HCT116 (cell line): ENCODE results near the gene GRIFIN. TPM values are rescaled to one million over a fixed set of nuclear protein-coding genes. Genes with fewer than 3 reads are reported as not detected.

Experiments
- ATAC-seq: fragments of 200-7000 bp; cut with Tn5 transposase; 2 replicates; pipeline ENCODE4 v1.9.1; 2020; ENCODE audit warnings: mild to moderate bottlenecking, moderate library complexity
- BruUV-seq: library from RNA; stranded (reverse); fragments of 400-500 nt; replicated peaks from 2 replicates; lab custom pipeline; 2021; lab: Mats Ljungman, UMichigan
- CTCF ChIA-PET: fragments of 300-600 bp; sonication (Branson Sonifier 250); formaldehyde crosslinking; loops from one replicate; lab custom pipeline; 2021; ENCODE audit warnings: antibody characterized with exemption; lab: Charles Lee
- POLR2A ChIA-PET: fragments of 300-600, 350-600 bp; sonication (Branson Sonifier 250); formaldehyde crosslinking; loops from one replicate; lab custom pipeline; 2021; ENCODE audit warnings: antibody characterized with exemption; lab: Charles Lee
- RAD21 ChIA-PET, 2 experiments: fragments of 300-600 bp; sonication (Branson Sonifier 250); formaldehyde crosslinking; loops; one replicate each; lab custom pipeline; 2023; ENCODE audit warnings: low total read pairs in 2 of 2; ENCODE audit not compliant: uncharacterized antibody in 2 of 2, unreplicated experiment in 2 of 2, low non-redundant PET in 1 of 2; lab: Charles Lee
- DNase-seq: peaks from one replicate; pipeline ENCODE4 v3.0.0-alpha.2; 2010; ENCODE audit warnings: low read depth, low spot score
- H2AFZ ChIP-seq: fragments of 200-600 bp; shearing (Covaris generic), sonication (generic); 2 replicates; pipeline ENCODE4 v1.6.1; 2017; ENCODE audit warnings: low read depth, mixed run types, mixed read lengths, antibody characterized with exemption, low read length; ENCODE audit not compliant: poor library complexity, severe bottlenecking
- H3K27ac ChIP-seq: 2 replicates; pipeline ENCODE4 v1.5.1; 2012; ENCODE audit warnings: low read depth, low read length
- H3K27me3 ChIP-seq: fragments of 200-600 bp; sonication (generic); 2 replicates; pipeline ENCODE4 v1.6.1; 2016; ENCODE audit warnings: mixed run types, low read length, mixed read lengths; ENCODE audit not compliant: insufficient read depth
- H3K36me3 ChIP-seq, 2 experiments: fragments of 200-500 bp in 1 of 2; fragments of 200-600 bp in 1 of 2; sonication (Bioruptor generic) in 1 of 2; sonication (generic) in 1 of 2; 2 replicates each; pipeline versions ENCODE4 v1.5.1 to v1.6.1; 2014 to 2016; ENCODE audit warnings: low read length in 2 of 2, inconsistent platforms in 1 of 2, mixed read lengths in 1 of 2, mixed run types in 1 of 2; ENCODE audit not compliant: insufficient read depth in 2 of 2, control insufficient read depth in 1 of 2
- H3K4me1 ChIP-seq, 2 experiments: fragments of 200-600 bp in 1 of 2; sonication (generic) in 1 of 2; 2 replicates each; pipeline versions ENCODE4 v1.5.1 to v1.6.1; 2012 to 2017; ENCODE audit warnings: low read length in 2 of 2, inconsistent platforms in 1 of 2, mild to moderate bottlenecking in 1 of 2, mixed read lengths in 1 of 2, mixed run types in 1 of 2, moderate library complexity in 1 of 2; ENCODE audit not compliant: insufficient read depth in 2 of 2, control insufficient read depth in 1 of 2
- H3K4me2 ChIP-seq: fragments of 200-600 bp; sonication (generic); 2 replicates; pipeline ENCODE4 v1.6.1; 2017; ENCODE audit warnings: mixed run types, low read length, mixed read lengths
- H3K4me3 ChIP-seq, 2 experiments: fragments of 200-600 bp in 1 of 2; sonication (generic) in 1 of 2; replicated peaks in 1 of 2; 2 replicates each; pipeline ENCODE4 v1.5.1; 2011 to 2016; ENCODE audit warnings: low read length in 2 of 2, control low read depth in 1 of 2, low read depth in 1 of 2, mild to moderate bottlenecking in 1 of 2, mixed read lengths in 1 of 2, mixed run types in 1 of 2
- H3K79me2 ChIP-seq: fragments of 200-600 bp; sonication (generic); 2 replicates; pipeline ENCODE4 v1.6.1; 2017; ENCODE audit warnings: mild to moderate bottlenecking, mixed run types, low read length, moderate library complexity, mixed read lengths; ENCODE audit not compliant: insufficient read depth
- H3K9ac ChIP-seq: fragments of 200-600 bp; sonication (generic); 2 replicates; pipeline ENCODE4 v1.6.1; 2016; ENCODE audit warnings: low read length, mixed read lengths
- H3K9me2 ChIP-seq: fragments of 200-600 bp; sonication (generic), shearing (Covaris generic); 2 replicates; pipeline ENCODE4 v1.6.1; 2017; ENCODE audit warnings: mixed run types, mild to moderate bottlenecking, moderate library complexity; ENCODE audit not compliant: insufficient read depth
- H3K9me3 ChIP-seq, 2 experiments: fragments of 200-500 bp in 1 of 2; fragments of 200-600 bp in 1 of 2; sonication (Bioruptor generic) in 1 of 2; sonication (generic) in 1 of 2; 2 replicates each; pipeline ENCODE4 v1.6.1; 2014 to 2017; ENCODE audit warnings: low read length in 2 of 2, mixed read lengths in 2 of 2, inconsistent platforms in 1 of 2, low read depth in 1 of 2, mild to moderate bottlenecking in 1 of 2, mixed run types in 1 of 2, moderate library complexity in 1 of 2; ENCODE audit not compliant: control insufficient read depth in 1 of 2, insufficient read depth in 1 of 2
- H4K20me1 ChIP-seq: fragments of 200-600 bp; sonication (generic), shearing (Covaris generic); 2 replicates; pipeline ENCODE4 v1.6.1; 2017; ENCODE audit warnings: mixed run types, mild to moderate bottlenecking, moderate library complexity; ENCODE audit not compliant: insufficient read depth
- ATF3 ChIP-seq: IDR thresholded peaks from 2 replicates; pipeline ENCODE4 v1.6.1; 2012
- CBX3 ChIP-seq: IDR thresholded peaks from 2 replicates; pipeline ENCODE4 v1.6.1; 2012; ENCODE audit warnings: low read depth
- CEBPB ChIP-seq: IDR thresholded peaks from 2 replicates; pipeline ENCODE4 v1.6.1; 2012; ENCODE audit warnings: low read depth
- CTCF ChIP-seq, 3 experiments: fragments of 200-600 bp in 1 of 3; sonication (generic) in 1 of 3; IDR thresholded peaks in 2 of 3; conservative IDR thresholded peaks in 1 of 3; 2 replicates each; pipeline ENCODE4 v1.5.1; 2012 to 2017; ENCODE audit warnings: low read depth in 2 of 3, low read length in 2 of 3, antibody characterized with exemption in 1 of 3, borderline replicate concordance in 1 of 3, control low read depth in 1 of 3, mild to moderate bottlenecking in 1 of 3, mixed read lengths in 1 of 3, mixed run types in 1 of 3, moderate library complexity in 1 of 3; ENCODE audit not compliant: insufficient read depth in 1 of 3
- EGR1 ChIP-seq: IDR thresholded peaks from 2 replicates; pipeline ENCODE4 v1.6.1; 2012; ENCODE audit warnings: low read depth
- ELF1 ChIP-seq: IDR thresholded peaks from 2 replicates; pipeline ENCODE4 v1.6.1; 2012; ENCODE audit warnings: low read depth, borderline replicate concordance
- EZH2 ChIP-seq: fragments of 200-600 bp; sonication (generic); IDR thresholded peaks from 2 replicates; pipeline ENCODE4 v1.6.1; 2017; ENCODE audit warnings: antibody characterized with exemption, mixed run types
- EZH2phosphoT487 ChIP-seq: fragments of 200-600 bp; IDR thresholded peaks from 2 replicates; pipeline ENCODE4 v1.6.1; 2018; ENCODE audit warnings: antibody characterized with exemption, borderline replicate concordance
- JUND ChIP-seq: IDR thresholded peaks from 2 replicates; pipeline ENCODE4 v1.6.1; 2012
- POLR2A ChIP-seq: IDR thresholded peaks from 2 replicates; pipeline ENCODE4 v1.7.0; 2011; ENCODE audit warnings: borderline replicate concordance; ENCODE audit not compliant: insufficient read depth, insufficient read length; ENCODE audit errors: extremely low read depth
- POLR2AphosphoS5 ChIP-seq: IDR thresholded peaks from 2 replicates; pipeline ENCODE4 v1.6.1; 2011; ENCODE audit warnings: mild to moderate bottlenecking, low read depth, low read length, moderate library complexity
- RAD21 ChIP-seq: IDR thresholded peaks from 2 replicates; pipeline ENCODE4 v1.6.1; 2012; ENCODE audit warnings: low read depth, mild to moderate bottlenecking
- SIN3A ChIP-seq: IDR thresholded peaks from 2 replicates; pipeline ENCODE4 v1.6.1; 2012; ENCODE audit warnings: low read depth
- SRF ChIP-seq: IDR thresholded peaks from 2 replicates; pipeline ENCODE4 v1.6.1; 2012; ENCODE audit warnings: low read depth
- TCF7L2 ChIP-seq: IDR thresholded peaks from 2 replicates; pipeline ENCODE4 v1.7.0; 2011; ENCODE audit warnings: borderline replicate concordance, inconsistent platforms; ENCODE audit not compliant: insufficient read depth, insufficient read length; ENCODE audit errors: extremely low read depth
- YY1 ChIP-seq: IDR thresholded peaks from 2 replicates; pipeline ENCODE4 v1.6.1; 2011; ENCODE audit warnings: low read length, low read depth, moderate library complexity, mild to moderate bottlenecking; ENCODE audit not compliant: insufficient replicate concordance; ENCODE audit errors: extremely low read depth
- ZFX ChIP-seq: fragments of 450-650 bp; IDR thresholded peaks from 2 replicates; pipeline ENCODE4 v1.6.1; 2017
- ZNF274 ChIP-seq: fragments of 200-500 bp; sonication (Bioruptor generic); IDR thresholded peaks from 2 replicates; pipeline ENCODE4 v1.6.1; 2014; ENCODE audit warnings: mild to moderate bottlenecking, low read depth, low read length, inconsistent platforms
- intact Hi-C: fragments of 100-400 bp; cut with micrococcal nuclease; formaldehyde crosslinking; loops from 2 replicates; pipeline ENCODE4 v1.10.0; 2022
- total RNA-seq: library from RNA; stranded (reverse); gene quantifications from one replicate; pipeline ENCODE4 v1.2.1, GENCODE V29; 2021; ENCODE audit not compliant: unreplicated experiment
- TF ChIP-seq, protein P1 (sequence below): IDR thresholded peaks from 2 replicates; pipeline ENCODE4 v1.6.1; 2012

Gene GRIFIN
- total RNA-seq, 1 experiment from 2014 or later = not detected

DNA sequence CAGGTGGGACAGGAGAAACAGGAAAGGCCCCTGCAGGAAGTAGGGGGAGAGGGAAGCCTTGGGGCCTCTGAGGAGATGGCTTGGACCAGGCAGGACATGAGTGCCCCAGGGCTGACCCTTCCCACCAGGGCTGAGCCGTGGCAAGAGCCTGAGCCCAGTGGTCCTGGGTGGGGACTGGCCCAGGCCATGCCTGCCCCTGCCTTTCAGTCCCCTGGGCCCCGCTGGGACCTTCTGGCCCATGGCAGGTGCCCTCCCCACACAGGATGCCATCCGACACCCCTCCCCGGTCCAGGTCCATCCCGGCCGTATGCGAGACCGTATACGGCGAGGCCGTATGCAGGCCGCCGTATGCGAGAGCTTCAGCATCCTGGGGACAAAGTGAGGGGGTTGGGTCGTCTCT is 2.0 kb downstream of the GRIFIN start:
- Histone ChIP-seq H3K27ac (no peak overlapping the region), H3K79me2 (no peaks in the 10 kb centered on the region), H3K4me1 (peaks cover 11 to 21% of the 10 kb centered on the region in 2 experiments; a peak in 2 of 4 replicates), H3K9me2 (no peaks in the 10 kb centered on the region), H3K4me2 (no peak overlapping the region), H3K4me3 (no peak overlapping the region), H3K27me3 (no peaks in the 10 kb centered on the region), H3K36me3 (no peaks in the 10 kb centered on the region), H3K9ac (no peak overlapping the region), H3K9me3 (no peaks in the 10 kb centered on the region), H2AFZ (no peak overlapping the region), H4K20me1 (no peaks in the 10 kb centered on the region)
- ChIA-PET CTCF (no interaction called here), POLR2A (no interaction called here), RAD21 (no interaction called here)
- intact Hi-C loops = no loop called here
- no peak for ATAC-seq
- no TSS peak for BruUV-seq
- TF ChIP-seq TCF7L2 (no peak), POLR2AphosphoS5 (no peak), SRF (no peak), EGR1 (no peak), ZFX (no peak), JUND (no peak), SIN3A (no peak), CBX3 (no peak), ZNF274 (no peak), EZH2phosphoT487 (no peak), POLR2A (no peak)
- DNase-seq = no peak

GRCh38 chr7:2473496-2474180 is 2.6 kb downstream of the GRIFIN start:
- intact Hi-C loops = no loop called here
- ChIA-PET CTCF (no interaction called here), POLR2A (no interaction called here), RAD21 (no interaction called here)
- Histone ChIP-seq H3K4me2 (no peak overlapping the region), H2AFZ (no peak overlapping the region), H3K9me3 (no peaks in the 10 kb centered on the region), H3K9ac (no peak overlapping the region), H3K79me2 (no peaks in the 10 kb centered on the region), H4K20me1 (no peaks in the 10 kb centered on the region), H3K27ac (no peak overlapping the region), H3K27me3 (no peaks in the 10 kb centered on the region), H3K36me3 (no peaks in the 10 kb centered on the region), H3K4me1 (peaks cover 11 to 26% of the 10 kb centered on the region in 2 experiments; a peak in 2 of 4 replicates), H3K4me3 (no peak overlapping the region), H3K9me2 (no peaks in the 10 kb centered on the region)
- DNase-seq (no peak), ATAC-seq (no peak)
- no TSS peak for BruUV-seq
- no peak for TF ChIP-seq EGR1
- TF ChIP-seq ZFX = no peak
- TF ChIP-seq CEBPB = no peak
- no peak for TF ChIP-seq POLR2AphosphoS5
- TF ChIP-seq, protein P1, sequence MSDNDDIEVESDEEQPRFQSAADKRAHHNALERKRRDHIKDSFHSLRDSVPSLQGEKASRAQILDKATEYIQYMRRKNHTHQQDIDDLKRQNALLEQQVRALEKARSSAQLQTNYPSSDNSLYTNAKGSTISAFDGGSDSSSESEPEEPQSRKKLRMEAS = no peak
- no peak for TF ChIP-seq RAD21
- TF ChIP-seq ELF1 = no peak
- TF ChIP-seq EZH2phosphoT487 = no peak
- TF ChIP-seq YY1 = no peak
- no peak for TF ChIP-seq ZNF274
- TF ChIP-seq SIN3A = no peak
- no peak for TF ChIP-seq JUND
- no peak for TF ChIP-seq POLR2A
- no peak for TF ChIP-seq CBX3
- TF ChIP-seq EZH2 = no peak
- no peak for TF ChIP-seq CTCF (IDR thresholded peaks at IDR 0.05 in 2 of 3, conservative IDR thresholded peaks at IDR 0.05 in 1 of 3; ENCODE audit: borderline replicate concordance in 1 of 3, insufficient read depth in 1 of 3, low read depth in 2 of 3, low read length in 2 of 3)
- TF ChIP-seq ATF3 = no peak
